ENCODE measurements around the gene CD9. TPM values are rescaled to one million over a fixed set of nuclear protein-coding genes. Genes with fewer than 3 reads are reported as not detected.
"Not testable (repeated sequence)": the region's sequence is repeated elsewhere in the genome, so short reads cannot be mapped to it uniquely, and the experiment has no call there.

CD9 gene, protein sequence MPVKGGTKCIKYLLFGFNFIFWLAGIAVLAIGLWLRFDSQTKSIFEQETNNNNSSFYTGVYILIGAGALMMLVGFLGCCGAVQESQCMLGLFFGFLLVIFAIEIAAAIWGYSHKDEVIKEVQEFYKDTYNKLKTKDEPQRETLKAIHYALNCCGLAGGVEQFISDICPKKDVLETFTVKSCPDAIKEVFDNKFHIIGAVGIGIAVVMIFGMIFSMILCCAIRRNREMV
- polyA plus RNA-seq (ENCODE audit: insufficient read length): 144 TPM
- long read RNA-seq, donor 1, transcript CD9-207 (2 exons, 441 nt): minor isoform, 8 of 157 reads
- long read RNA-seq, donor 1, transcript CD9-201 (8 exons, 1,218 nt): major isoform, 97 of 157 reads
- long read RNA-seq, donor 1, partial matches to known transcripts: 47 of 157 reads
- long read RNA-seq, donor 1, other reads (novel, unspliced or antisense): 0 of 157 reads
- long read RNA-seq, donor 2, transcript CD9-207 (2 exons, 441 nt): minor isoform, 8 of 119 reads
- long read RNA-seq, donor 2, transcript CD9-201 (8 exons, 1,218 nt): major isoform, 71 of 119 reads
- long read RNA-seq, donor 2, partial matches to known transcripts: 37 of 119 reads
- long read RNA-seq, donor 2, other reads (novel, unspliced or antisense): 0 of 119 reads
- long read RNA-seq, donor 3, transcript CD9-207 (2 exons, 441 nt): minor isoform, 6 of 95 reads
- long read RNA-seq, donor 3, transcript CD9-201 (8 exons, 1,218 nt): major isoform, 47 of 95 reads
- long read RNA-seq, donor 3, partial matches to known transcripts: 40 of 95 reads
- long read RNA-seq, donor 3, other reads (novel, unspliced or antisense): 0 of 95 reads
- long read RNA-seq, donor 4, transcript CD9-201 (8 exons, 1,218 nt): major isoform, 7 of 41 reads
- long read RNA-seq, donor 4, partial matches to known transcripts: 31 of 41 reads
- long read RNA-seq, donor 4, other reads (novel, unspliced or antisense): 0 of 41 reads
- long read RNA-seq, donor 5, transcript CD9-213 (8 exons, 1,272 nt): minor isoform, 5 of 222 reads
- long read RNA-seq, donor 5, transcript CD9-201 (8 exons, 1,218 nt): major isoform, 120 of 222 reads
- long read RNA-seq, donor 5, partial matches to known transcripts: 93 of 222 reads
- long read RNA-seq, donor 5, other reads (novel, unspliced or antisense): 0 of 222 reads
- long read RNA-seq, donor 6, transcript CD9-207 (2 exons, 441 nt): minor isoform, 8 of 107 reads
- long read RNA-seq, donor 6, transcript CD9-201 (8 exons, 1,218 nt): major isoform, 65 of 107 reads
- long read RNA-seq, donor 6, partial matches to known transcripts: 29 of 107 reads
- long read RNA-seq, donor 6, other reads (novel, unspliced or antisense): 0 of 107 reads
- long read RNA-seq, donor 7, transcript CD9-207 (2 exons, 441 nt): minor isoform, 12 of 208 reads
- long read RNA-seq, donor 7, transcript CD9-201 (8 exons, 1,218 nt): major isoform, 121 of 208 reads
- long read RNA-seq, donor 7, partial matches to known transcripts: 68 of 208 reads
- long read RNA-seq, donor 7, other reads (novel, unspliced or antisense): 0 of 208 reads
- long read RNA-seq, donor 8, transcript CD9-201 (8 exons, 1,218 nt): major isoform, 45 of 106 reads
- long read RNA-seq, donor 8, partial matches to known transcripts: 56 of 106 reads
- long read RNA-seq, donor 8, other reads (novel, unspliced or antisense): 0 of 106 reads

DNA sequence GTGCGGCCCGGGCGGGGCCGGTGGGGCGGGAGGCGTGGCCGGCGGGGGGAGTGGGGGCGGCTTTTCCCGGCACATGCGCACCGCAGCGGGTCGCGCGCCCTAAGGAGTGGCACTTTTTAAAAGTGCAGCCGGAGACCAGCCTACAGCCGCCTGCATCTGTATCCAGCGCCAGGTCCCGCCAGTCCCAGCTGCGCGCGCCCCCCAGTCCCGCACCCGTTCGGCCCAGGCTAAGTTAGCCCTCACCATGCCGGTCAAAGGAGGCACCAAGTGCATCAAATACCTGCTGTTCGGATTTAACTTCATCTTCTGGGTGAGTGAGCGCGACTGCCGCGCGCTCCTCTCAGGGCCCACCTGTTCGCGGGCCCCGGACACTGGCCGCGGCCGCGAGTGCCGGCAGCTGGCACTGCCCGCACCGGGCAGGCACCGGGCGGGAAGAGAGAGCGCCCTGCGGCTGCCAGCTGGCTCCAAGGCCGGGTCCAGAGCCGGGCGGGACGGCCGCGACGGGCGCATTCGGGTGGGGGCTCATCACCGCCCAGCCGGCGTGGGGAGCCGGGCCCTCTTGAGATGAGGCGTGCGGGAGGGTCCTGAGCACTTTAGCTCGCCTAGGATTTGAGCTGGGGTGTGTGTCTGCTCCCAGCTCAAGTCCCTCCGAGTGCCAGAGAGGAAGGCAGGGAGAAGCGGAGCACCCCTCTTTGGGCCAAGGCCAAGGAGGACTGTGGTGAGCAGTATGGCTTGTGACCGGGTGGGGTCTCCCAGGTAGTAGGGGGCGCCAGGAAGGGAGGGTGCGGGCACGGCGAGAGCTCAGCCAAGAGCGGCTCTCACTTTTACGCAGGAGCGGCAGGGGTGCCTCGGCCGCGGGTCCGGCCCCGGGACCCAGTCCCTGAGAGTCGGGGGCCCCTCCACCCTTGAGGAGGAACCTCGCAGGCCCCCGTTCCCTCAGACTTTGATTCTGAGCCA, at the start of gene CD9:
CD9 (plus strand) TSS at position 145 of the 957 bp plus-strand sequence; CDS start at position 245, 100 bp downstream.
- DNase-seq: no peak

GRCh38 chr12:6154730-6155459, 45.3 kb upstream of the CD9 start:
- no peak for DNase-seq

GRCh38 chr12:6157482-6157881, 42.7 kb upstream of the CD9 start:
- DNase-seq: no peak

DNA sequence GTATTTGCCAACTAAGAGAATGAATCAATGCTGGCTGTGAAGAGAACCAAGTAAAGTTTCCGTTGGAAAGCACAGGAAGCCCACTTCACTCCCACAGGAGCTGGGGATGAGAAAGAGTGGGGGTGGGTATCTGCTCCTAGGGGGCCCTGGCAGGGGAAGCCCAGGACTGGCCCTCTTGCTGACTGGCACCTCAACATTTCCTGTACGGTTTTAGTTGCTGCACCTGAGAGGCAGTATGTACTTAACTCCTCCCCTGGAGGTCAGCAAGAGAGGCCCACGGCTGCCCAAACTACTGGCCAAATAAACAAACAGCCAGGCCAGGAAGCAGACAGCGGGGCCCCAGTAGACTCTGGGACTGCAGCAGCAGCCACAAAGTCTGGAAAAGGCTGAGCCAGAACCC, 41.9 kb upstream of the CD9 start:
- DNase-seq: no peak

- no peak for DNase-seq
Observed at GRCh38 chr12:6158749-6159148, 41.5 kb upstream of the CD9 start.

- DNase-seq: not testable (repeated sequence)
Observed at GRCh38 chr12:6159166-6160011, 40.8 kb upstream of the CD9 start.

GRCh38 chr12:6160049-6160649, 40.1 kb upstream of the CD9 start:
- not testable (repeated sequence) for DNase-seq

DNA sequence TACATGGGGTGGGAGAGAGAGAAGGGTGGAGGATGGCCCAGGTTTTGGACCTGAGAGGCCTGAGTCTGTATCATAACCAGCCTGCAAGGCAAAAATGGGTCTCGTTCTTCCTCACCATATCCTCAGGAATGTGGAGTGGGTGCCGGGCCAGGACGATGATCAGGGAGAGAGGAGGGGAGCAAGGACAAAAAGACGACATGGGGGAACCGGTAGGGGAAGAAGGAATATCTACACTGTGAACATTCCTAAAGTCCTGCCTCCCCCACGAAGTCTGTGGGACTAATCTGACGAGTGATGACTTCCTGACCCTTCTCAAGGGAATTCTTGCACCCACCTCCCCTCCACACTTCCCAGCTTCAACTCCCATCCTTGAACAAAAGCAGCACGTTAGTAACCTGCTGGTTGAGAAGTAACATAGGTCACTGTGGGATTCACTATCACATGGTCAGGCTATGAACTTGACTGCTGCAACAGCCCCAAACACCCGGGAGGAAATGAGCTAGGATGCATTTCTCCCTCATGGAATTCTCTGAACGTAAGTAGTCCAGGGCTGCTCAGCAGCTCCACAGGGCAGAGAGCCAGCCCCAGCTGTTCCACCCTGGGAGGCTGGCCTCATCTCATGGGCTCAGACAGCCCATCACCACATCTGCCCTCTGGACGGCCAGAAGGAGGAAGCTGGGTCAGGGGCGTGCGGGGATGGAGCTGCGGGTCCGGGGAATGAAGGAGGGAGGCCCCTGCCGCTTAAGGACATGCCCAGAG, 38.9 kb upstream of the CD9 start:
- no peak for DNase-seq

DNA sequence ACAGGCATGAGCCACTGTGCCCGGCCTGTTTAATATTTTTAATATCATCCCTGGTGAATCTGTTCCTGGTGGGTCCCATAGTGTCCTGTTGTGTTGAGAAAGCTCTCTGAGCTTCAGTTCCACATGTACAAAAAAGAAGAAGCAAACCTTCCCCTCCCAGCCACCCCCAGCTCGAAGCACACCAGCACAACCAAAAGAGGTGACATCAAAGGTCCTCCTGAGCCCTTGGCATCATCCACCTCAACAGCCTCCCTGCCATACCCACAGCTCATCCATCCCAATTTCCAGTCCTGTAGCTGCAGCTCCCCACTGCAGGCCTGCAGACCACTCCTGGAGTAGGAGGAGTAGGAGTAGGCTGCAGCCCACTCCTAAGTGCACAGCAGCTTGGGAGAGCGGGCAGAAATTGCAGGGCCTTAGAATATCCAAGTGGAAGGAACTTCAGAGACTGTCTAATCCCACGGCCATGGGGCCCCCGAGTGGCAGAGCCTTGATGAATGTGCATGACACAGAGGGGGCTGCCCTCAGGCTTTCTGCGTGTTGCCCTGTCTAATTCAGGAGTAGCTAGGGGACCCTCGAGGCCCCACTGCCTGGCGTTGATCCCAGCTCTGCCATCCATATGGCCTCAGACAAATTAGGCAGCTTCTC, 36.7 kb upstream of the CD9 start:
- no peak for DNase-seq

DNA sequence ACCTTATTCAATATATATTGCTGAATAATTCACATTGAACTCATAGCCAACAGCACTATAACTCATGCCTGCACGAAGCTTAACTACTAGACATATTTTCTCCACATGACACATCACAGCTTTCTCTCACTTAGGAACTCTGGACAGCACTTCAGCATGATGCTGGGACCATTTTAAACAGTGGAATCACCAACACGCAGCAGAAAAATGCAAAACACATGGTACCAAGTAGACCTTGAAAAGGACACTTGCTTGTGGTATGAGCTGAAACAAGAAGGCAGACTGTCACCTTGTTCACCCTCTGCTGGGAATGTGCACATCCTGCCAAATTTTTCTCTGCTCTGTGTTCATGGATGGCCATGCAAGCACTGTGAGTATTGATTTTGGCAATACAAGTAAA, 34.8 kb upstream of the CD9 start:
- DNase-seq: no peak

GRCh38 chr12:6166808-6167207, 33.4 kb upstream of the CD9 start:
- no peak for DNase-seq

GRCh38 chr12:6167327-6168280, 32.6 kb upstream of the CD9 start:
- no peak for DNase-seq

GRCh38 chr12:6171409-6172015, 28.7 kb upstream of the CD9 start:
- no peak for DNase-seq

- DNase-seq: no peak
Observed at GRCh38 chr12:6172086-6172485, 28.1 kb upstream of the CD9 start.

GRCh38 chr12:6172862-6173261, 27.3 kb upstream of the CD9 start:
- no peak for DNase-seq

All from left kidney (tissue), 8 donors.